Smooth muscle cell (in vitro differentiated cells): ENCODE results near the gene ARHGDIA. TPM values are rescaled to one million over a fixed set of nuclear protein-coding genes. Genes with fewer than 3 reads are reported as not detected.
A peak's percentile ranks its signal among the peaks of the same experiment; 100 is the strongest.

Experiments
- DNase-seq: peaks from one replicate; lab custom pipeline; 2025; ENCODE audit not compliant: unreplicated experiment; lab: John Stamatoyannopoulos, UW
- H2AFZ ChIP-seq: fragments of 200-600 bp; sonication (generic); 2 replicates; pipeline ENCODE4 v1.6.0; 2016; ENCODE audit warnings: antibody characterized with exemption, low read depth, mild to moderate bottlenecking
- H3F3A ChIP-seq: fragments of 200-600 bp; sonication (generic); 2 replicates; pipeline ENCODE4 v1.6.0; 2017; ENCODE audit warnings: antibody characterized with exemption, low read depth
- H3K27ac ChIP-seq: fragments of 200-600 bp; sonication (generic); 2 replicates; pipeline ENCODE4 v1.5.1; 2016; ENCODE audit warnings: low read depth, mild to moderate bottlenecking
- H3K27me3 ChIP-seq: fragments of 200-600 bp; sonication (generic); 2 replicates; pipeline ENCODE4 v1.6.1; 2016; ENCODE audit warnings: low read depth, mild to moderate bottlenecking
- H3K36me3 ChIP-seq: fragments of 200-600 bp; sonication (generic); 2 replicates; pipeline ENCODE4 v1.5.1; 2016; ENCODE audit warnings: low read depth
- H3K4me1 ChIP-seq: fragments of 200-600 bp; sonication (generic); 2 replicates; pipeline ENCODE4 v1.5.1; 2016; ENCODE audit warnings: low read depth
- H3K4me2 ChIP-seq: fragments of 200-600 bp; sonication (generic); 2 replicates; pipeline ENCODE4 v1.6.0; 2016; ENCODE audit warnings: mild to moderate bottlenecking
- H3K4me3 ChIP-seq: fragments of 200-600 bp; sonication (generic); 2 replicates; pipeline ENCODE4 v1.5.1; 2016; ENCODE audit warnings: mild to moderate bottlenecking
- H3K79me2 ChIP-seq: fragments of 200-600 bp; sonication (generic); 2 replicates; pipeline ENCODE4 v1.6.0; 2016; ENCODE audit warnings: low read depth, mild to moderate bottlenecking
- H3K9ac ChIP-seq: fragments of 200-600 bp; sonication (generic); 2 replicates; pipeline ENCODE4 v1.6.0; 2016; ENCODE audit warnings: low read depth
- H3K9me3 ChIP-seq: fragments of 200-600 bp; sonication (generic); replicated peaks from 2 replicates; pipeline ENCODE4 v1.5.1; 2016; ENCODE audit warnings: low read depth
- H4K20me1 ChIP-seq: fragments of 200-600 bp; sonication (generic); 2 replicates; pipeline ENCODE4 v1.6.0; 2016; ENCODE audit warnings: low read depth
- WGBS: methylation state at CpG from one replicate; pipeline ENCODE4 v1.1.7; 2016; ENCODE audit warnings: low lambda C conversion rate; 5-methylcytosine and 5-hydroxymethylcytosine counted together
- polyA plus RNA-seq: library from polyadenylated mRNA; unstranded; fragments of >200 nt; fragmentation: Nextera tagmentation; extraction: Ambion mirVana; gene quantifications from 2 replicates; pipeline ENCODE4 v1.2.1, GENCODE V29; 2016
- total RNA-seq: library from RNA; depleted of rRNA; stranded (reverse); fragments of >200 nt; gene quantifications from 2 replicates; pipeline ENCODE4 v1.2.3, GENCODE V29; 2014
- TF ChIP-seq, protein P1 (sequence below): fragments of 200-600 bp; sonication (generic); IDR thresholded peaks from 2 replicates; pipeline ENCODE4 v1.5.1; 2017; ENCODE audit warnings: borderline replicate concordance, mild to moderate bottlenecking, antibody characterized with exemption; ENCODE audit not compliant: insufficient read depth, poor library complexity, severe bottlenecking

ARHGDIA gene
- total and polyA plus RNA-seq, 2 experiments from 2014 or later, result 256 to 360 TPM

DNA sequence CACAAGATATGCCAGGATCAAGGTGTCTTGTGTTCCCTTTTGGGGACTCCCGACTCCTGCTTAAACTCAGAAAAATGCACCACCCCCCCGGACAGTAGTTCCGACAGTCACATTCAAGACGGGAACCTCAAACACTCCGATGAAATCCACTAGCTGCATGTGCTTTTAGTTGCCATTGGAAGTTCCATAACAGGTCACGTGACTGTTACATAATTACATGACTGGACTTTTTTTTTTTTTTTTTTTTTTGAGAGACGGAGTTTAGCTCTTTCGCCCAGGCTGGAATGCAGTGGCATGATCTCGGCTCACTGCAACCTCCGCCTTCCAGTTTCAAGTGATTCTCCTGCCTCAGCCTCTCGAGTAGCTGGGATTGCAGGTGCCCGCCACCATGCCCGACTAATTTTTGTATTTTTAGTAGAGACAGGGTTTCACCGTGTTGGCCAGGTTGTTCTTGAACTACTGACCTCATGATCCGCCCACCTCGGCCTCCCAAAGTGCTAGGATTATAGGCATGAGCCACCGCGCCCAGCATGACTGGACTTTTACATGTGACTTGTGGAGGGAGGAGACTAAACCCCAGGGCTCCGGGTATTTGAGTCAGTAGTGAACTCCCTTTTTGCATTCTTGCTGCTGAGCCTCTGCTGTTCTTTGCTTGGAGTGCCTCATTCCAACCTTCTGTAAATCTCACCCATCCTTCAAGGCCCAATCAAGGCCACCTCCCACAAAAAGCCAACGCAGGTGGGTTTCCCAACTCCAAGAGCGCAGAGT is 45.3 kb upstream of the ARHGDIA start:
- Histone ChIP-seq H3K9ac (no peak overlapping the region), H3K4me3 (peak overlapping the region; percentile 95), H3K4me2 (peak overlapping the region; percentile 88), H4K20me1 (peaks cover 74% of the 10 kb centered on the region), H3K36me3 (no peaks in the 10 kb centered on the region), H3K27me3 (no peaks in the 10 kb centered on the region), H3K9me3 (no peaks in the 10 kb centered on the region), H2AFZ (no peak overlapping the region), H3K79me2 (peaks cover 49% of the 10 kb centered on the region), H3K27ac (peak overlapping the region; percentile 30), H3K4me1 (peaks cover 3% of the 10 kb centered on the region), H3F3A (peaks cover 13% of the 10 kb centered on the region)
- TF ChIP-seq, protein P1, sequence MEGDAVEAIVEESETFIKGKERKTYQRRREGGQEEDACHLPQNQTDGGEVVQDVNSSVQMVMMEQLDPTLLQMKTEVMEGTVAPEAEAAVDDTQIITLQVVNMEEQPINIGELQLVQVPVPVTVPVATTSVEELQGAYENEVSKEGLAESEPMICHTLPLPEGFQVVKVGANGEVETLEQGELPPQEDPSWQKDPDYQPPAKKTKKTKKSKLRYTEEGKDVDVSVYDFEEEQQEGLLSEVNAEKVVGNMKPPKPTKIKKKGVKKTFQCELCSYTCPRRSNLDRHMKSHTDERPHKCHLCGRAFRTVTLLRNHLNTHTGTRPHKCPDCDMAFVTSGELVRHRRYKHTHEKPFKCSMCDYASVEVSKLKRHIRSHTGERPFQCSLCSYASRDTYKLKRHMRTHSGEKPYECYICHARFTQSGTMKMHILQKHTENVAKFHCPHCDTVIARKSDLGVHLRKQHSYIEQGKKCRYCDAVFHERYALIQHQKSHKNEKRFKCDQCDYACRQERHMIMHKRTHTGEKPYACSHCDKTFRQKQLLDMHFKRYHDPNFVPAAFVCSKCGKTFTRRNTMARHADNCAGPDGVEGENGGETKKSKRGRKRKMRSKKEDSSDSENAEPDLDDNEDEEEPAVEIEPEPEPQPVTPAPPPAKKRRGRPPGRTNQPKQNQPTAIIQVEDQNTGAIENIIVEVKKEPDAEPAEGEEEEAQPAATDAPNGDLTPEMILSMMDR, result no peak
- 79% methylated on average over 21 of the region's 21 CpGs for WGBS
- DNase-seq, result no peak

DNA sequence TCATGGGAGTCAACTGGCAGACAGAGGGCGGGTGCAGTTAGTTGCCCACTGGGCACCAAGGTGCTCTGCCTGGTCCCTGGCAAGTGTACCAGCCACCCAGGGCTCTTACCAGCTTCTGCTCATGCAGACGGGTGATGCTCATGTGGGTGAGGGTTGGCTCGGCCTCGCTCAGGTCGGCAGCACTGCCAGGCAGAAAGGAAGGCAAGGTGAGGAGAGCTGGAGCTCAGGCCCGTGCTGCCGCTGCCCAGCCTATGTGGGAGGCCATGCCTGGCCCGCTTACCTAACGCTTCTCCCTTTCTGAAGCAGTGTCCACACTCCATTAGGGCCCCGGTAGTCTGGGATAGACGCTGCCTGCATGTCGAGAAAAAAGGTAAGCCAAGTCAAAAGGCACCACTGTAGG is 44.2 kb upstream of the ARHGDIA start:
- TF ChIP-seq, protein P1, result no peak
- no peak for DNase-seq
- Histone ChIP-seq H3K27ac (no peak overlapping the region), H2AFZ (no peak overlapping the region), H4K20me1 (peaks cover 68% of the 10 kb centered on the region), H3F3A (peaks cover 13% of the 10 kb centered on the region), H3K9me3 (no peaks in the 10 kb centered on the region), H3K4me1 (peaks cover 5% of the 10 kb centered on the region), H3K4me3 (no peak overlapping the region), H3K4me2 (no peak overlapping the region), H3K9ac (no peak overlapping the region), H3K27me3 (no peaks in the 10 kb centered on the region), H3K36me3 (no peaks in the 10 kb centered on the region), H3K79me2 (peaks cover 43% of the 10 kb centered on the region)
- 97% methylated on average over 12 of the region's 12 CpGs for WGBS

DNA sequence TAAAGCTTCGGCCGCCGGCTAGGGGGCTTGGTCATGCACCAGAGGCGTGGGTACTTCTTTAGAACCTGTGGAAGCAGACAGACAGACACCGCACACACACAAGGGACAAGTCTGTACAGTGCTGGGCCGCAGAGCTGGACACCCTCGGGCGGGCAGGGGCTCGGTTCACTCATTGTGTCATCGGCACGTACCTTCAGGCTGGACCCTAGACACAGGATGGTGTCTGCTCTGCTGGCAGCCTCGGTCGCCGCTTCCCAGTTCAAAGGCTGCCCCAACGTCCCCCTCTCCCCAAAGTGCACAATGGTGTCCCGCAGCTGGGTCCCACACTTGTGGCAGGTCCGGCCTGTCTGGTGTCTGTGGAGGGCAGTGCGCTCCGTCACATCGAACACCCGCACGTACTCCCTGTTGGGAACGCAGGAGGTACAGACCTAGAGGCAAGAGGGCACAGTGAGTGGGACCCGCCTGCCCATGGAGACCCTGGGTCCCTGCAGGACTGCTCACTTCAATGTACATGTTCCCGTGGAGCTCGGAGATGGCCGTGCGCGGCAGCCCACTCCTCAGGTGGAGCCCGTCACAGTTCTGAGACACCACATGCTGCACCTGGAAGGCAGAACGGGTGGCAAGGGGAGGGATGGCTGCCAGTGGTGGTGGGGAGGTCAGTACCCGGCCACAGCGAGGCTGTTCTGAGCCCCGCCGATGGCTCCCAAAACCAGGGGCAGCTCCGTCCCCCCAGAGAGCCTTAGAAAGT is 43.1 kb upstream of the ARHGDIA start:
- 96% methylated on average over 36 of the region's 36 CpGs for WGBS
- peaks cover 38% of the 10 kb centered on the region for H3K79me2 ChIP-seq
- H4K20me1 ChIP-seq, result peaks cover 68% of the 10 kb centered on the region
- H3F3A ChIP-seq, result peaks cover 13% of the 10 kb centered on the region
- H3K36me3 ChIP-seq, result no peaks in the 10 kb centered on the region
- H3K9ac ChIP-seq, result no peak overlapping the region
- H3K9me3 ChIP-seq, result no peaks in the 10 kb centered on the region
- no peak overlapping the region for H3K4me2 ChIP-seq
- H3K27ac ChIP-seq, result no peak overlapping the region
- H2AFZ ChIP-seq, result no peak overlapping the region
- no peak overlapping the region for H3K4me3 ChIP-seq
- DNase-seq, result no peak
- TF ChIP-seq, protein P1, result no peak
- H3K27me3 ChIP-seq, result no peaks in the 10 kb centered on the region
- peaks cover 7% of the 10 kb centered on the region for H3K4me1 ChIP-seq
